GM12878 (cell line): ENCODE measurements around the gene CDC14B. TPM values are rescaled to one million over a fixed set of nuclear protein-coding genes. Genes with fewer than 3 reads are reported as not detected.

Experiments
- CBFB ChIP-seq: IDR thresholded peaks from 2 replicates; pipeline ENCODE4 v1.6.1; 2016; ENCODE audit warnings: antibody characterized with exemption, low read depth
- CBX3 ChIP-seq: fragments of 200-600 bp; sonication (generic); IDR thresholded peaks from 2 replicates; pipeline ENCODE4 v1.6.1; 2016; ENCODE audit warnings: low read depth, borderline replicate concordance
- CHD4 ChIP-seq: fragments of 200-600 bp; sonication (generic); IDR thresholded peaks from 2 replicates; pipeline ENCODE4 v1.6.1; 2016; ENCODE audit warnings: mild to moderate bottlenecking
- CREM ChIP-seq: IDR thresholded peaks from 2 replicates; pipeline ENCODE4 v1.6.1; 2014; ENCODE audit warnings: antibody characterized with exemption, low read depth
- CTCF ChIP-seq, 3 experiments: IDR thresholded peaks in 2 of 3; conservative IDR thresholded peaks in 1 of 3; 2 replicates each; pipeline ENCODE4 v1.5.1; 2011; ENCODE audit warnings: low read depth in 3 of 3, low read length in 3 of 3, mild to moderate bottlenecking in 3 of 3, control low read depth in 2 of 3, moderate library complexity in 2 of 3, inconsistent platforms in 1 of 3, mixed read lengths in 1 of 3; ENCODE audit not compliant: control insufficient read depth in 2 of 3, insufficient read depth in 1 of 3; ENCODE audit errors: extremely low read depth in 1 of 3
- DPF2 ChIP-seq: fragments of 450-650 bp; IDR thresholded peaks from 2 replicates; pipeline ENCODE4 v1.6.1; 2017; ENCODE audit warnings: mild to moderate bottlenecking
- E4F1 ChIP-seq: fragments of 450-650 bp; IDR thresholded peaks from 2 replicates; pipeline ENCODE4 v1.6.1; 2018; ENCODE audit warnings: borderline replicate concordance, mild to moderate bottlenecking; ENCODE audit not compliant: partially characterized antibody
- IKZF2 ChIP-seq, 2 experiments: fragments of 450-650 bp; IDR thresholded peaks; 2 replicates each; pipeline ENCODE4 v1.6.1; 2017; ENCODE audit warnings: mild to moderate bottlenecking in 2 of 2, moderate library complexity in 2 of 2
- LARP7 ChIP-seq: fragments of 450-650 bp; IDR thresholded peaks from 2 replicates; pipeline ENCODE4 v1.6.1; 2017; ENCODE audit warnings: mild to moderate bottlenecking
- MEF2B ChIP-seq: fragments of 450-650 bp; IDR thresholded peaks from 2 replicates; pipeline ENCODE4 v1.6.1; 2018; ENCODE audit warnings: mild to moderate bottlenecking, moderate library complexity; ENCODE audit not compliant: partially characterized antibody, poor library complexity, severe bottlenecking
- MTA2 ChIP-seq: fragments of 450-650 bp; IDR thresholded peaks from 2 replicates; pipeline ENCODE4 v1.6.1; 2016; ENCODE audit warnings: low read depth, mild to moderate bottlenecking, moderate library complexity
- MXI1 ChIP-seq: fragments of 150-350 bp; IDR thresholded peaks from 2 replicates; pipeline ENCODE4 v1.6.1; 2011; ENCODE audit warnings: low read depth, mild to moderate bottlenecking, inconsistent platforms, low read length, improper control_type of control experiment
- POLR2A ChIP-seq: IDR thresholded peaks from 2 replicates; pipeline ENCODE4 v1.6.1; 2011; ENCODE audit warnings: low read depth, mild to moderate bottlenecking, low read length
- RUNX3 ChIP-seq: IDR thresholded peaks from 2 replicates; pipeline ENCODE4 v1.6.1; 2012; ENCODE audit warnings: low read length, inconsistent platforms
- SREBF2 ChIP-seq: IDR thresholded peaks from 2 replicates; pipeline ENCODE4 v1.6.1; 2012; ENCODE audit warnings: mild to moderate bottlenecking, low read length
- TCF7 ChIP-seq: IDR thresholded peaks from 2 replicates; pipeline ENCODE4 v1.6.1; 2014; ENCODE audit warnings: antibody characterized with exemption, borderline replicate concordance
- ZBTB11 ChIP-seq: fragments of 450-650 bp; formaldehyde crosslinking; IDR thresholded peaks from 2 replicates; pipeline ENCODE4 v1.5.0; 2022; ENCODE audit warnings: mild to moderate bottlenecking, missing genetic modification characterization
- ZNF592 ChIP-seq: fragments of 450-650 bp; IDR thresholded peaks from 2 replicates; pipeline ENCODE4 v1.6.1; 2017; ENCODE audit warnings: mild to moderate bottlenecking, moderate library complexity
- polyA plus RNA-seq, 11 experiments: library from polyadenylated mRNA; depleted of rRNA in 4 of 11; unstranded in 6 of 11; stranded (reverse) in 5 of 11; fragments of >200 nt; fragmentation: Nextera tagmentation in 4 of 11; fragmentation: Illumina TruSeq in 1 of 11; extraction: Ambion mirVana in 4 of 11; extraction: Trizol in 1 of 11; gene quantifications; 1 replicate in 1 of 11; 2 replicates in 10 of 11; pipeline versions ENCODE4 v1.2.1 to v1.2.3, GENCODE V29; 2011 to 2016; ENCODE audit warnings: inconsistent platforms in 2 of 11, missing spikeins in 2 of 11, low read depth in 1 of 11
- total RNA-seq, 4 experiments: library from RNA; depleted of rRNA in 3 of 4; stranded (reverse); fragments of >200 nt in 3 of 4; fragmentation: Illumina TruSeq in 1 of 4; extraction: Trizol in 1 of 4; gene quantifications; 2 replicates each; pipeline versions ENCODE4 v1.2.1 to v1.2.3, GENCODE V29; 2013 to 2021

Gene CDC14B
- total and polyA plus RNA-seq, 10 of the 15 experiments (the other 5 are each of a cell fraction or from before 2014, with no cell fraction given): 3.7 to 11.7 (median 6.2) TPM

GRCh38 chr9:96478829-96479371 lies 140.7 kb downstream of the CDC14B start (continued):
- TF ChIP-seq E4F1 (no peak), POLR2A (no peak), ZBTB11 (CRISPR knock-in tag) (no peak), MEF2B (peak; percentile 66), CREM (peak; percentile 58; the same call in 1 of the 2 replicates), CHD4 (no peak), RUNX3 (peak; percentile 92), LARP7 (no peak), DPF2 (peak; percentile 73), SREBF2 (no peak), CBX3 (no peak), TCF7 (no peak), IKZF2 (IDR thresholded peaks at IDR 0.05) (no peak; a peak in 2 of 4 replicates), MXI1 (no peak), CBFB (peak; percentile 70; the same call in 1 of the 2 replicates), MTA2 (peak; percentile 73), CTCF (IDR thresholded peaks at IDR 0.05 in 2 of 3, conservative IDR thresholded peaks at IDR 0.05 in 1 of 3; ENCODE audit: control insufficient read depth in 2 of 3, extremely low read depth in 1 of 3, insufficient read depth in 1 of 3, low read depth in 3 of 3, low read length in 3 of 3) (no peak), ZNF592 (no peak)
